Measurements from ENCODE around the gene CYP27A1.

The CYP27A1 gene

DNA sequence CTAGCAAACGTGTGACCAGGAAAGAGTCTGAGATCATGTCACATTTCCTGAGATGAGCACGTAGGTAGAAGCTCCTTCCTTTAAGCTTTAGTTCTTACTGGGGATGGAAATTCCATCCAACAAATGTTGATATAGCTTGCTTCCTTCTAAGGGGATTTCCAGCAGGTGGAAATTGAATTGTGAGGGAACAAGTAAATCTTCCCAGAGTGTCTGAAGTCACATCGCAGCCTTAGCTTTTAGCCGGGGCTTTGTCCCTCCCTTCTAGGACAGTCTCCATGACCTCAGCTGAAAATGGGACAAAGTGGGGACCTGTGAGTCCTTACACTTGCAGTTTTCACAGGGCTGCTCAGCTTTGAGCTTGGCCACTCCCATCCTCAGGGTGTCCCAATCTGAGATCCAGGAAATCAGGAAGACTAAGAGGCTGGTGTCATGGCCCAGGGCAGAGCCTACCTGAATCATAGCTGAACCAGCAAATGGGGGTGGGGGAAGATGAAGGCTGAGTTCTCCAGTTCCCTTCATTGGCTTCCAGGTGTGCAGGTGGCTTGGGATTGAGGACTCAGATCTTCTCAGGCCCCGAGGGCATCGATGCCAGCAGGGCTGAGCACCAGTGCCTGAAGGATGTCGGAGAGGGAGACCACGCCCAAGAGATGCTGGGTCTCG is 41.4 kb downstream of the CYP27A1 start:
- H3K27me3 ChIP-seq (ENCODE audit: insufficient read depth, low read length, poor library complexity): no peaks in the 10 kb centered on the region
- H3K18ac ChIP-seq (ENCODE audit: low read length): no peak overlapping the region
- H3K36me3 ChIP-seq (ENCODE audit: control insufficient read depth, insufficient read depth, low read length): no peaks in the 10 kb centered on the region
- no peak overlapping the region for H2BK15ac ChIP-seq (replicated peaks; ENCODE audit: low read depth)
- H3K9ac ChIP-seq (ENCODE audit: low read length): no peak overlapping the region
- no peak overlapping the region for H3K4ac ChIP-seq (ENCODE audit: low read depth, low read length)
- no peak overlapping the region for H3K27ac ChIP-seq (ENCODE audit: low read depth, low read length)
- no peak overlapping the region for H3K4me2 ChIP-seq (ENCODE audit: low read length)
- H3K56ac ChIP-seq (ENCODE audit: low read length): no peak overlapping the region
- no peak overlapping the region for H3K23ac ChIP-seq (ENCODE audit: low read length)
- WGBS (ENCODE audit: extremely low coverage, insufficient coverage, low lambda C conversion rate): no CpG with 5 or more reads among the region's 9 CpGs
- H3K79me1 ChIP-seq (ENCODE audit: low read length): no peaks in the 10 kb centered on the region
- H3K4me3 ChIP-seq (ENCODE audit: low read length): no peak overlapping the region
- H4K5ac ChIP-seq (ENCODE audit: low read length): no peak overlapping the region
- H2BK120ac ChIP-seq (ENCODE audit: low read depth, low read length): no peak overlapping the region
- no peak overlapping the region for H2BK5ac ChIP-seq (ENCODE audit: low read length)
- DNase-seq: no peak
- H4K8ac ChIP-seq (ENCODE audit: low read depth, low read length): no peak overlapping the region
- no peaks in the 10 kb centered on the region for H3K79me2 ChIP-seq (ENCODE audit: control insufficient read depth, insufficient read depth, low read length)
- H2AK5ac ChIP-seq (ENCODE audit: low read length): no peak overlapping the region
- H3K4me1 ChIP-seq (ENCODE audit: control insufficient read depth, low read depth, low read length): no peaks in the 10 kb centered on the region

- Histone ChIP-seq H3K27ac (ENCODE audit: low read depth, low read length) (no peak overlapping the region), H3K9ac (ENCODE audit: low read length) (no peak overlapping the region), H2AK5ac (ENCODE audit: low read length) (no peak overlapping the region), H3K4me3 (ENCODE audit: low read length) (no peak overlapping the region), H3K4ac (ENCODE audit: low read depth, low read length) (no peak overlapping the region), H2BK120ac (ENCODE audit: low read depth, low read length) (no peak overlapping the region), H3K4me1 (ENCODE audit: control insufficient read depth, low read depth, low read length) (no peaks in the 10 kb centered on the region), H3K36me3 (ENCODE audit: control insufficient read depth, insufficient read depth, low read length) (no peaks in the 10 kb centered on the region), H3K79me1 (ENCODE audit: low read length) (no peaks in the 10 kb centered on the region), H3K56ac (ENCODE audit: low read length) (no peak overlapping the region), H4K8ac (ENCODE audit: low read depth, low read length) (no peak overlapping the region), H2BK5ac (ENCODE audit: low read length) (no peak overlapping the region), H3K23ac (ENCODE audit: low read length) (no peak overlapping the region), H3K27me3 (ENCODE audit: insufficient read depth, low read length, poor library complexity) (no peaks in the 10 kb centered on the region), H4K5ac (ENCODE audit: low read length) (no peak overlapping the region), H2BK15ac (replicated peaks; ENCODE audit: low read depth) (no peak overlapping the region), H3K18ac (ENCODE audit: low read length) (no peak overlapping the region), H3K4me2 (ENCODE audit: low read length) (no peak overlapping the region), H3K79me2 (ENCODE audit: control insufficient read depth, insufficient read depth, low read length) (no peaks in the 10 kb centered on the region)
- whole genome bisulfite sequencing (ENCODE audit: extremely low coverage, insufficient coverage, low lambda C conversion rate): no CpG with 5 or more reads among the region's 7 CpGs
- DNase-seq: no peak
These were observed 42.1 kb downstream of the CYP27A1 start for GRCh38 chr2:218824004-218824403.

DNA sequence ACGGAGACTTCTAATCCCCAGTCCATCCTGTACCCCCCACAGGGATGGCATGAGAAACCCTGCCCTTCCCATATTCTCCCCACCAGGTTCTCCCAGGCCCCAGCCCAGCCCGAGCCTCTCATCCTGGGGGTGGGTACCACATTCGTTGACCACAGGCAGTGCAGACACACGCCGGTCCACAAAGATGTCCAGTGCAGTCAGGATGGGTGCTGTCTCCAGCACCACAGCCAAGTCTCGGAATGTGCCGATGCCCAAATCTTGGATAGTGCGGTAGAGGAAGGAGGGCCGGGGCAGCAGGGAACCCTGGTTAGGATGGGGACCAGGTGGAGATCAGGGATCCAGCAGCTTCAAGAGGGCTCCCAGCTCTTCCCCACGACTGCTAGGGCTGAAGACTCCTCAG is 44.8 kb downstream of the CYP27A1 start:
- Histone ChIP-seq H3K4me2 (ENCODE audit: low read length) (no peak overlapping the region), H4K8ac (ENCODE audit: low read depth, low read length) (no peak overlapping the region), H2BK5ac (ENCODE audit: low read length) (no peak overlapping the region), H3K27me3 (ENCODE audit: insufficient read depth, low read length, poor library complexity) (no peaks in the 10 kb centered on the region), H3K36me3 (ENCODE audit: control insufficient read depth, insufficient read depth, low read length) (no peaks in the 10 kb centered on the region), H3K56ac (ENCODE audit: low read length) (no peak overlapping the region), H3K79me1 (ENCODE audit: low read length) (no peaks in the 10 kb centered on the region), H3K4ac (ENCODE audit: low read depth, low read length) (no peak overlapping the region), H3K23ac (ENCODE audit: low read length) (no peak overlapping the region), H2AK5ac (ENCODE audit: low read length) (no peak overlapping the region), H3K4me3 (ENCODE audit: low read length) (no peak overlapping the region), H3K9ac (ENCODE audit: low read length) (no peak overlapping the region), H3K18ac (ENCODE audit: low read length) (no peak overlapping the region), H3K79me2 (ENCODE audit: control insufficient read depth, insufficient read depth, low read length) (no peaks in the 10 kb centered on the region), H3K27ac (ENCODE audit: low read depth, low read length) (no peak overlapping the region), H4K5ac (ENCODE audit: low read length) (no peak overlapping the region), H3K4me1 (ENCODE audit: control insufficient read depth, low read depth, low read length) (no peaks in the 10 kb centered on the region), H2BK15ac (replicated peaks; ENCODE audit: low read depth) (no peak overlapping the region), H2BK120ac (ENCODE audit: low read depth, low read length) (no peak overlapping the region)
- no CpG with 5 or more reads among the region's 10 CpGs for WGBS (ENCODE audit: extremely low coverage, insufficient coverage, low lambda C conversion rate)
- DNase-seq: no peak

DNA sequence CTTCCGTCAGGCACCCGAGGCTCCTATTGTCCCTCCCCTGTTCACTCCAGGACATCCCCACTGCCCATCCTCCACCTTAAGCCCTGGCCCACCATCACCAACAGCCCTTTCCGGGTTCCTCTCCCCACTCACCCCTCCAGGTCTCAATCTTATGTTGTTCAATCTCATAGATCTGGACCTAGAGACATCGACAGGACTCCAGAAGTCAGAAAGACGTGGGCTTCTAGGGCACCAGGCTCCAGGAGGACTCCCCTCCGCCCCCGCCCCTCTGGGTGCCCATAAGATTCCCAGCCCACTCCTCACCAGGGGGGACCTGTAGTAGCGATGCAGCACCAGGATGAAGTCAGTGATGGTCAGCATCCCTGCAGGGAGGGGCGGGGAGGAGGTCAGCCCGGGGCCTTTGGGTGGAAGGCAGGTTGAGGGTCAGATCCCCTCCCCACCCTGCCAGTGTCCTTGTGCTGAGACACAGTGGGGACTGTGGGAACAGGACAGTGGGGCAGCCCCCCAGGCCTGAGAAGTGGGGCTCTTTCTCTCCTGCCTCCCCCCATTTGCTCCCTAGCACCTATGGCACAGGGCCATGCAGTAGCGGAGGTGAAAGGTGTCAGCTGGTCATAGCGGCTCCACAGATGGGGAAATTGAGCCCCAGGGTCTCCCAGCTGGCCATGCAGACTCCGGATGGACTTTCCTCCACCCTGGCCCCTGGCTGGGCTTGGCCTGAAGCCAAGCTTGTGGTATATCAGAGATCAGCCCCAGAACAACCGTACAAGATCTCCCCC is 45.9 kb downstream of the CYP27A1 start:
- no peaks in the 10 kb centered on the region for H3K79me2 ChIP-seq (ENCODE audit: control insufficient read depth, insufficient read depth, low read length)
- no peaks in the 10 kb centered on the region for H3K79me1 ChIP-seq (ENCODE audit: low read length)

DNA sequence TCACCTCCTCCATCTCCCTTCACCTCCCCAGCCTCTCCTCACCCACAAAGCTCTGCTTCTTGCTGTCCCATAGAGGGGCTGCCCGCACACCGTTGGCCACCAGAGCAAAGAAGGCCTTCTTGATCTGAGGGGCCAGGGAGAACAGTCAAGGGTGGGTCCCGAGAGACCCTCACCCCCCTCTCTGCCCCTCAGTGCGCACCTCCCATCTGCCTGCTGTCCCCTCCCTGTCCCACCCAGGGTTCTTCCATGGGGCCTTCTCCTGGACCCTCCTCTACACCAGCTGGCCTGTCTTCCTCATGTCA is 46.5 kb downstream of the CYP27A1 start:
- Histone ChIP-seq H3K56ac (ENCODE audit: low read length) (no peak overlapping the region), H3K23ac (ENCODE audit: low read length) (no peak overlapping the region), H3K4me1 (ENCODE audit: control insufficient read depth, low read depth, low read length) (no peaks in the 10 kb centered on the region), H4K8ac (ENCODE audit: low read depth, low read length) (no peak overlapping the region), H3K18ac (ENCODE audit: low read length) (no peak overlapping the region), H3K4me2 (ENCODE audit: low read length) (no peak overlapping the region), H3K4me3 (ENCODE audit: low read length) (no peak overlapping the region), H2BK15ac (replicated peaks; ENCODE audit: low read depth) (no peak overlapping the region), H3K36me3 (ENCODE audit: control insufficient read depth, insufficient read depth, low read length) (no peaks in the 10 kb centered on the region), H2BK5ac (ENCODE audit: low read length) (no peak overlapping the region), H3K4ac (ENCODE audit: low read depth, low read length) (no peak overlapping the region), H3K9ac (ENCODE audit: low read length) (no peak overlapping the region), H2BK120ac (ENCODE audit: low read depth, low read length) (no peak overlapping the region), H3K79me1 (ENCODE audit: low read length) (no peaks in the 10 kb centered on the region), H3K79me2 (ENCODE audit: control insufficient read depth, insufficient read depth, low read length) (no peaks in the 10 kb centered on the region), H3K27ac (ENCODE audit: low read depth, low read length) (no peak overlapping the region), H2AK5ac (ENCODE audit: low read length) (no peak overlapping the region), H4K5ac (ENCODE audit: low read length) (no peak overlapping the region), H3K27me3 (ENCODE audit: insufficient read depth, low read length, poor library complexity) (no peaks in the 10 kb centered on the region)
- no CpG with 5 or more reads among the region's 4 CpGs for WGBS (ENCODE audit: extremely low coverage, insufficient coverage, low lambda C conversion rate)
- no peak for DNase-seq

More for the DNA sequence above, 45.9 kb downstream of the CYP27A1 start:
- no CpG with 5 or more reads among the region's 14 CpGs for WGBS (ENCODE audit: extremely low coverage, insufficient coverage, low lambda C conversion rate)
- Histone ChIP-seq H3K27me3 (ENCODE audit: insufficient read depth, low read length, poor library complexity) (no peaks in the 10 kb centered on the region), H2BK15ac (replicated peaks; ENCODE audit: low read depth) (no peak overlapping the region), H3K18ac (ENCODE audit: low read length) (no peak overlapping the region), H3K4me2 (ENCODE audit: low read length) (no peak overlapping the region), H3K36me3 (ENCODE audit: control insufficient read depth, insufficient read depth, low read length) (no peaks in the 10 kb centered on the region), H4K8ac (ENCODE audit: low read depth, low read length) (no peak overlapping the region), H4K5ac (ENCODE audit: low read length) (no peak overlapping the region), H2BK5ac (ENCODE audit: low read length) (no peak overlapping the region), H3K56ac (ENCODE audit: low read length) (no peak overlapping the region), H3K4ac (ENCODE audit: low read depth, low read length) (no peak overlapping the region), H2AK5ac (ENCODE audit: low read length) (no peak overlapping the region), H3K23ac (ENCODE audit: low read length) (no peak overlapping the region), H3K4me1 (ENCODE audit: control insufficient read depth, low read depth, low read length) (no peaks in the 10 kb centered on the region), H3K9ac (ENCODE audit: low read length) (no peak overlapping the region), H3K27ac (ENCODE audit: low read depth, low read length) (no peak overlapping the region), H2BK120ac (ENCODE audit: low read depth, low read length) (no peak overlapping the region), H3K4me3 (ENCODE audit: low read length) (no peak overlapping the region)
- DNase-seq: no peak

Measured in mesendoderm (in vitro differentiated cells).